Choroid plexus epithelial cell (primary cell): ENCODE data around the gene RAB30.

Experiments used
- DNase-seq: peaks from one replicate; pipeline ENCODE4 v3.0.0-alpha.2; 2010; ENCODE audit warnings: low read depth
- H3K4me3 ChIP-seq: 2 replicates; pipeline ENCODE4 v1.5.1; 2011; ENCODE audit warnings: low read depth, mild to moderate bottlenecking, control low read depth, low read length, moderate library complexity
- TF ChIP-seq, protein P1 (sequence below): conservative IDR thresholded peaks from 2 replicates; pipeline ENCODE4 v1.5.1; 2011; ENCODE audit warnings: low read depth, mild to moderate bottlenecking, control low read depth, inconsistent platforms, low read length, moderate library complexity

Gene RAB30

GRCh38 chr11:83024270-83024854, 47.3 kb downstream of the RAB30 start:
- TF ChIP-seq, protein P1, sequence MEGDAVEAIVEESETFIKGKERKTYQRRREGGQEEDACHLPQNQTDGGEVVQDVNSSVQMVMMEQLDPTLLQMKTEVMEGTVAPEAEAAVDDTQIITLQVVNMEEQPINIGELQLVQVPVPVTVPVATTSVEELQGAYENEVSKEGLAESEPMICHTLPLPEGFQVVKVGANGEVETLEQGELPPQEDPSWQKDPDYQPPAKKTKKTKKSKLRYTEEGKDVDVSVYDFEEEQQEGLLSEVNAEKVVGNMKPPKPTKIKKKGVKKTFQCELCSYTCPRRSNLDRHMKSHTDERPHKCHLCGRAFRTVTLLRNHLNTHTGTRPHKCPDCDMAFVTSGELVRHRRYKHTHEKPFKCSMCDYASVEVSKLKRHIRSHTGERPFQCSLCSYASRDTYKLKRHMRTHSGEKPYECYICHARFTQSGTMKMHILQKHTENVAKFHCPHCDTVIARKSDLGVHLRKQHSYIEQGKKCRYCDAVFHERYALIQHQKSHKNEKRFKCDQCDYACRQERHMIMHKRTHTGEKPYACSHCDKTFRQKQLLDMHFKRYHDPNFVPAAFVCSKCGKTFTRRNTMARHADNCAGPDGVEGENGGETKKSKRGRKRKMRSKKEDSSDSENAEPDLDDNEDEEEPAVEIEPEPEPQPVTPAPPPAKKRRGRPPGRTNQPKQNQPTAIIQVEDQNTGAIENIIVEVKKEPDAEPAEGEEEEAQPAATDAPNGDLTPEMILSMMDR, result no peak
- H3K4me3 ChIP-seq, result no peak overlapping the region
- DNase-seq, result no peak

GRCh38 chr11:83023410-83023809, 48.3 kb downstream of the RAB30 start:
- no peak overlapping the region for H3K4me3 ChIP-seq
- TF ChIP-seq, protein P1, result no peak
- DNase-seq, result no peak

- TF ChIP-seq, protein P1, result no peak
- DNase-seq, result no peak
- H3K4me3 ChIP-seq, result no peak overlapping the region
Observed at GRCh38 chr11:83021780-83022125, 49.9 kb downstream of the RAB30 start.

GRCh38 chr11:83020942-83021779, 50.5 kb downstream of the RAB30 start:
- TF ChIP-seq, protein P1, result no peak
- no peak overlapping the region for H3K4me3 ChIP-seq
- no peak for DNase-seq

DNA sequence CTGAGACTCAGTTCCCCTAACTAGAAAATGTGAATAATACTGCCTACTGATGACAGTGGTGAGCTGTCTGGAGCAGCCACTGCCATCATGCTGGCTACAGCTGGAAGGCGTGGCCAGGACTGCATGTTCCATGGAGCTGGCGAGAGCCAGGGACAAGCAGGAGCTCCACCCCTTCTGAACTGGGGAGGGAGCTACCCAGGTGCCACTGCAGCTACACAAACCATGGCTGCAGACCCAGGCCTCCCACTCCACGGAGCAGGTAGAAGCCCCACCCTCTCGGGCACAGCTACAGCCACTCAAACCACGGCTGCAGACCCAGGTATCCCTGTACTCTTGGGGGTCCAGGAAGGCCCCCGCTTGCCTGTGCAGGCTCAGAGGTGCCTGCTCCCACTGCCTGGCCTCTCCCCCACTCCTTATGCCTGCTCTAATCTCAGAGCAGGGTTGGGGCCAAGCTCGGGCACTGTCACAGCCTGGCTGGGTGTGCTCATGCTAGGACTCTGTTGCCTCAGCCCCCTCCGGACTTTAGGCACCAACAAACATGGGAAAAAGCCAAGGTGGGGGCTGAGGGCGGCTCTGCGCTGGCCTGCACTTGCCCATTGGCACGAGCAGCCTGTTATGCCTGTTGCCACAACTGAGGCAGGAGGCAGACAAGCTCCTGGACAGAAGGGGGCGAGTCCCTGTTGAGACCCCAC, 51.7 kb downstream of the RAB30 start:
- TF ChIP-seq, protein P1, result no peak
- no peak for DNase-seq
- no peak overlapping the region for H3K4me3 ChIP-seq

- TF ChIP-seq, protein P1, result no peak
- no peak overlapping the region for H3K4me3 ChIP-seq
- DNase-seq, result no peak
Observed at GRCh38 chr11:83014951-83015350, 56.7 kb downstream of the RAB30 start.
